ENCODE results near the gene ACP7.

DNA sequence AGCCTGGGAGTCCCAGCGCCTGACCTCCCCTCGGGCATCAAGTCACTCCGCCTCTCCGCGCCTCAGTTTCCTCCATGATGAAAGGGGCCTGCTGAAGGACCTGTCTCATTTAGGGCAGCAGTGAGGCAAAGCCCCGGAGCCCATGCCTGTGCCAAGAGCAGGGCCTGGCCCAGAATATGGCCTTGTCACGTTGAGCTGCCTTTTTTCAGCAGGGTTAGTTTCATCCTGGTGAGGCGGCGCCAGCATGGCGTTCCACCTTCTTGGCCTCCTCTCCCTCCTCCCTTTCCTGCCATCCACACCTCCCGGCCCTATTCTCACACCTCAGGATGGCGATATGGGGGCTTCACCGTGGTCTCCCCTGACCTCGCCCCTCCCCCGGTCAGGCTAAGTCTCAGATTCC is 71.6 kb downstream of the ACP7 start:
- TF ChIP-seq, protein P1, sequence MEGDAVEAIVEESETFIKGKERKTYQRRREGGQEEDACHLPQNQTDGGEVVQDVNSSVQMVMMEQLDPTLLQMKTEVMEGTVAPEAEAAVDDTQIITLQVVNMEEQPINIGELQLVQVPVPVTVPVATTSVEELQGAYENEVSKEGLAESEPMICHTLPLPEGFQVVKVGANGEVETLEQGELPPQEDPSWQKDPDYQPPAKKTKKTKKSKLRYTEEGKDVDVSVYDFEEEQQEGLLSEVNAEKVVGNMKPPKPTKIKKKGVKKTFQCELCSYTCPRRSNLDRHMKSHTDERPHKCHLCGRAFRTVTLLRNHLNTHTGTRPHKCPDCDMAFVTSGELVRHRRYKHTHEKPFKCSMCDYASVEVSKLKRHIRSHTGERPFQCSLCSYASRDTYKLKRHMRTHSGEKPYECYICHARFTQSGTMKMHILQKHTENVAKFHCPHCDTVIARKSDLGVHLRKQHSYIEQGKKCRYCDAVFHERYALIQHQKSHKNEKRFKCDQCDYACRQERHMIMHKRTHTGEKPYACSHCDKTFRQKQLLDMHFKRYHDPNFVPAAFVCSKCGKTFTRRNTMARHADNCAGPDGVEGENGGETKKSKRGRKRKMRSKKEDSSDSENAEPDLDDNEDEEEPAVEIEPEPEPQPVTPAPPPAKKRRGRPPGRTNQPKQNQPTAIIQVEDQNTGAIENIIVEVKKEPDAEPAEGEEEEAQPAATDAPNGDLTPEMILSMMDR (IDR thresholded peaks at IDR 0.05; ENCODE audit: low read length): no peak
- no peak for TF ChIP-seq EZH2 (IDR thresholded peaks at IDR 0.05; ENCODE audit: borderline replicate concordance, low read length)

All from OCI-LY1 (cell line).